Tibial artery (tissue), 4 donors: ENCODE data around the gene MSS51.

Experiments
- DNase-seq, 2 donors: peaks; one replicate each; pipeline ENCODE4 v3.0.0-alpha.2; 2019
- H3K27ac ChIP-seq, 2 donors: fragments of 200-600 bp; sonication (generic) in 1 of 2; 1 replicate in 1 of 2; 2 replicates in 1 of 2; pipeline ENCODE4 v1.5.1; 2018 to 2019; ENCODE audit warnings: mild to moderate bottlenecking in 1 of 2
- H3K27me3 ChIP-seq, 2 donors: fragments of 200-600 bp; sonication (generic) in 1 of 2; one replicate each; pipeline versions ENCODE4 v1.5.1 to v1.6.0; 2016 to 2019
- H3K36me3 ChIP-seq, 3 donors: fragments of 200-600 bp; sonication (generic) in 2 of 3; one replicate each; pipeline ENCODE4 v1.5.1; 2016 to 2019; ENCODE audit warnings: mild to moderate bottlenecking in 2 of 3
- H3K4me1 ChIP-seq, 4 donors: fragments of 200-600 bp; sonication (generic) in 2 of 4; 1 replicate in 3 of 4; 2 replicates in 1 of 4; pipeline ENCODE4 v1.5.1; 2016 to 2019
- H3K4me3 ChIP-seq, 2 donors: fragments of 200-600 bp; sonication (generic) in 1 of 2; 1 replicate in 1 of 2; 2 replicates in 1 of 2; pipeline ENCODE4 v1.5.1; 2018 to 2019; ENCODE audit warnings: mild to moderate bottlenecking in 2 of 2
- H3K9me3 ChIP-seq, 3 donors: fragments of 200-600 bp; sonication (generic) in 1 of 3; one replicate each; pipeline ENCODE4 v1.5.1; 2016 to 2019
- CTCF ChIP-seq, 2 experiments: fragments of 200-600 bp in 1 of 2; fragments of 450-650 bp in 1 of 2; IDR thresholded peaks; one replicate each; pipeline ENCODE4 v1.5.1; 2017 to 2019; ENCODE audit warnings: antibody characterized with exemption in 2 of 2, mild to moderate bottlenecking in 1 of 2, moderate library complexity in 1 of 2
- intact Hi-C: fragments of 100-400 bp; cut with DNase I; formaldehyde crosslinking; loops from one replicate; pipeline ENCODE4 v1.15.0; 2023; ENCODE audit warnings: low total_unique reads

The MSS51 gene

GRCh38 chr10:73433538-73433867, at the start of gene MSS51:
Gene MSS51 (minus strand): TSS chr10:73433561. CDS start chr10:73428284, 5,277 bp downstream.
- Histone ChIP-seq H3K9me3 (no peaks in the 10 kb centered on the region), H3K27ac (no peak within 1 kb of the TSS), H3K4me3 (no peak within 1 kb of the TSS), H3K36me3 (peaks cover 13 to 40% (median 40%) of the 10 kb centered on the region in 3 donors), H3K27me3 (no peaks in the 10 kb centered on the region), H3K4me1 (no peaks in the 10 kb centered on the region)
- intact Hi-C loops, result no loop called here
- no peak for DNase-seq
- no peak for TF ChIP-seq CTCF (IDR thresholded peaks at IDR 0.05)

- intact Hi-C loops, result no loop called here
- Histone ChIP-seq H3K9me3 (no peaks in the 10 kb centered on the region), H3K27ac (no peak overlapping the region), H3K4me1 (peaks cover 0 to 3% (median under 1%) of the 10 kb centered on the region in 4 donors), H3K36me3 (peaks cover 24 to 46% (median 35%) of the 10 kb centered on the region in 3 donors), H3K27me3 (no peaks in the 10 kb centered on the region), H3K4me3 (no peak overlapping the region)
- no peak for TF ChIP-seq CTCF (IDR thresholded peaks at IDR 0.05)
- no peak for DNase-seq
These were observed 46.8 kb upstream of the MSS51 start for GRCh38 chr10:73480158-73480557.

- Histone ChIP-seq H3K27ac (no peak overlapping the region), H3K4me1 (no peaks in the 10 kb centered on the region), H3K27me3 (no peaks in the 10 kb centered on the region), H3K4me3 (no peak overlapping the region), H3K36me3 (peaks cover 38 to 60% (median 48%) of the 10 kb centered on the region in 3 donors), H3K9me3 (no peaks in the 10 kb centered on the region)
- intact Hi-C loops, result no loop called here
- TF ChIP-seq CTCF (IDR thresholded peaks at IDR 0.05), result no peak
- DNase-seq, result no peak
These were observed 45.3 kb upstream of the MSS51 start for GRCh38 chr10:73478636-73479035.

- intact Hi-C loops, result no loop called here
- Histone ChIP-seq H3K36me3 (peaks cover 56 to 90% (median 77%) of the 10 kb centered on the region in 3 donors), H3K9me3 (no peaks in the 10 kb centered on the region), H3K4me1 (no peaks in the 10 kb centered on the region), H3K4me3 (no peak overlapping the region), H3K27ac (no peak overlapping the region), H3K27me3 (no peaks in the 10 kb centered on the region)
- DNase-seq, result no peak
- no peak for TF ChIP-seq CTCF (IDR thresholded peaks at IDR 0.05)
These were observed 37.9 kb upstream of the MSS51 start for GRCh38 chr10:73471226-73471625.

GRCh38 chr10:73469579-73469978, 36.2 kb upstream of the MSS51 start:
- Histone ChIP-seq H3K27me3 (no peaks in the 10 kb centered on the region), H3K4me3 (no peak overlapping the region), H3K27ac (no peak overlapping the region), H3K9me3 (no peaks in the 10 kb centered on the region), H3K4me1 (no peaks in the 10 kb centered on the region), H3K36me3 (peaks cover 56 to 90% (median 74%) of the 10 kb centered on the region in 3 donors)
- TF ChIP-seq CTCF (IDR thresholded peaks at IDR 0.05), result no peak
- DNase-seq, result no peak
- intact Hi-C loops, result no loop called here

- Histone ChIP-seq H3K9me3 (no peaks in the 10 kb centered on the region), H3K27me3 (no peaks in the 10 kb centered on the region), H3K27ac (no peak overlapping the region), H3K36me3 (peaks cover 43 to 88% (median 63%) of the 10 kb centered on the region in 3 donors), H3K4me3 (no peak overlapping the region), H3K4me1 (no peaks in the 10 kb centered on the region)
- intact Hi-C loops, result no loop called here
- DNase-seq, result no peak
- no peak for TF ChIP-seq CTCF (IDR thresholded peaks at IDR 0.05)
These were observed 33.8 kb upstream of the MSS51 start for GRCh38 chr10:73467206-73467605.
